DND-41 (cell line): ENCODE data around the gene CCDC92.

ENCODE experiments used
- ATAC-seq: fragments of 200-7000 bp; cut with Tn5 transposase; 3 replicates; pipeline ENCODE4 v1.9.1; 2021; ENCODE audit warnings: low read depth; ENCODE audit not compliant: insufficient read depth
- DNase-seq: peaks from one replicate; pipeline ENCODE4 v3.0.0-alpha.2; 2020
- H2AFZ ChIP-seq: 2 replicates; pipeline ENCODE4 v1.6.0; 2012; ENCODE audit warnings: low read depth, low read length
- H3K27ac ChIP-seq: 2 replicates; pipeline ENCODE4 v1.5.1; 2012; ENCODE audit warnings: low read length, inconsistent platforms
- H3K27me3 ChIP-seq: fragments of 200-600 bp; sonication (generic); 2 replicates; pipeline ENCODE4 v1.6.0; 2012; ENCODE audit warnings: low read length, mild to moderate bottlenecking, inconsistent platforms; ENCODE audit not compliant: insufficient read depth, poor library complexity
- H3K36me3 ChIP-seq: 2 replicates; pipeline ENCODE4 v1.5.1; 2012; ENCODE audit warnings: low read length, inconsistent platforms; ENCODE audit not compliant: insufficient read depth
- H3K4me1 ChIP-seq: 2 replicates; pipeline ENCODE4 v1.5.1; 2012; ENCODE audit warnings: mild to moderate bottlenecking, low read length; ENCODE audit not compliant: insufficient read depth
- H3K4me2 ChIP-seq: 2 replicates; pipeline ENCODE4 v1.6.0; 2012; ENCODE audit warnings: mild to moderate bottlenecking, moderate library complexity, low read length, inconsistent platforms; ENCODE audit not compliant: insufficient read depth
- H3K4me3 ChIP-seq, 2 experiments: fragments of 200-600 bp in 1 of 2; shearing (Covaris generic) in 1 of 2; 2 replicates each; pipeline ENCODE4 v1.5.1; 2012 to 2016; ENCODE audit warnings: inconsistent platforms in 2 of 2, low read length in 2 of 2, mild to moderate bottlenecking in 2 of 2, low read depth in 1 of 2, moderate library complexity in 1 of 2
- H3K79me2 ChIP-seq: 2 replicates; pipeline ENCODE4 v1.6.0; 2012; ENCODE audit warnings: low read length, inconsistent platforms; ENCODE audit not compliant: insufficient read depth
- H3K9ac ChIP-seq: 2 replicates; pipeline ENCODE4 v1.6.0; 2012; ENCODE audit warnings: low read depth, mild to moderate bottlenecking, inconsistent platforms, low read length, moderate library complexity
- H3K9me3 ChIP-seq: 2 replicates; pipeline ENCODE4 v1.5.1; 2012; ENCODE audit warnings: low read length, moderate library complexity, mild to moderate bottlenecking, inconsistent platforms; ENCODE audit not compliant: insufficient read depth, severe bottlenecking
- H4K20me1 ChIP-seq: 2 replicates; pipeline ENCODE4 v1.6.0; 2012; ENCODE audit warnings: low read length; ENCODE audit not compliant: insufficient read depth
- EZH2 ChIP-seq: IDR thresholded peaks from 3 replicates; pipeline ENCODE4 v1.6.1; 2012; ENCODE audit warnings: borderline replicate concordance, low read depth, mild to moderate bottlenecking, moderate library complexity, low read length, inconsistent platforms; ENCODE audit not compliant: severe bottlenecking
- TF ChIP-seq, protein P1 (sequence below): IDR thresholded peaks from 2 replicates; pipeline ENCODE4 v1.5.1; 2012; ENCODE audit warnings: borderline replicate concordance, low read length, moderate library complexity, mild to moderate bottlenecking; ENCODE audit not compliant: poor library complexity, severe bottlenecking; ENCODE audit errors: extremely low read depth

The CCDC92 gene

DNA sequence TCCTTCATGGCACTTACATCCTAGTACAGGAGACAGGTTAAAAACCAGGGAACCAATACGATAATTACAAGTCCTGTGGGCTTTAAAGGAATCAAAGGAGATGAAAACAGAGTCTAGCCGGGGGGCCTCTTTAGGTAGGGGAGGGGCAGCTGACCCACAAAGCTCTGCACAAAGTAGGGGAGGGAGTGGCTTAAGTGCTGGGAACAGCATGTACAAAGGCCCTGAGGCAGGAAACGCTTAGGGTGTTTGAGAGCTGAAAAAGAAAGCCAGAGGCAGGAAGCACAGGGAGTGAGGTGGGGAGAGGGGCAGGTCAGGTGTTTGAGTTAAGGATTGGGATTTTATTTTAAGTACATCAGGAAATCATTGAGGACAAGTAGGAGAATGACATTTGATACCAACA, 38.1 kb upstream of the CCDC92 start:
- no peaks in the 10 kb centered on the region for H3K4me1 ChIP-seq
- no peak overlapping the region for H3K4me3 ChIP-seq
- peaks cover 48% of the 10 kb centered on the region for H3K36me3 ChIP-seq

DNA sequence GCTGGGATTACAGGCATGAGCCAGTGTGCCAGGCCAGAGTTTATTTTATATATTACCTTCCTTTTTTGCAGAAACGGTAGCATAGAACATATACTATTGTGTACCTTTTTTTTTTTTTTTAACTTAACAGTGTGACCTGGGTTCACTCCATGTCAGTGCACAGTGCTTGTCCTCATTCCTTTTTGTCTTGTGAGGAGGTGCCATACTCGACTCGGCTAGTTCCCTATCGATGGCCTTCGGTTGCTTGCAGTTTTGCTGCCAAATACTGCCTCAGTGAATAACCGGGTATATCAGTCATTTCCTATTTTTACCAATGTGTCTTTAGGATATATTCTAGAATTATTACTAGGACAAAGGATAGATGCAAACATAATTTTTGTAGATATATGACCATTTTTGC, 37.1 kb upstream of the CCDC92 start:
- no peak overlapping the region for H2AFZ ChIP-seq
- no peak overlapping the region for H3K4me2 ChIP-seq
- no peaks in the 10 kb centered on the region for H3K9me3 ChIP-seq
- no peak overlapping the region for H3K4me3 ChIP-seq
- peaks cover 51% of the 10 kb centered on the region for H3K36me3 ChIP-seq
- peaks cover 19% of the 10 kb centered on the region for H4K20me1 ChIP-seq
- peaks cover 10% of the 10 kb centered on the region; the same call in 1 of the 2 replicates for H3K79me2 ChIP-seq
- no peak for ATAC-seq
- no peaks in the 10 kb centered on the region for H3K4me1 ChIP-seq
- no peak overlapping the region for H3K27ac ChIP-seq
- TF ChIP-seq EZH2: no peak
- TF ChIP-seq, protein P1, sequence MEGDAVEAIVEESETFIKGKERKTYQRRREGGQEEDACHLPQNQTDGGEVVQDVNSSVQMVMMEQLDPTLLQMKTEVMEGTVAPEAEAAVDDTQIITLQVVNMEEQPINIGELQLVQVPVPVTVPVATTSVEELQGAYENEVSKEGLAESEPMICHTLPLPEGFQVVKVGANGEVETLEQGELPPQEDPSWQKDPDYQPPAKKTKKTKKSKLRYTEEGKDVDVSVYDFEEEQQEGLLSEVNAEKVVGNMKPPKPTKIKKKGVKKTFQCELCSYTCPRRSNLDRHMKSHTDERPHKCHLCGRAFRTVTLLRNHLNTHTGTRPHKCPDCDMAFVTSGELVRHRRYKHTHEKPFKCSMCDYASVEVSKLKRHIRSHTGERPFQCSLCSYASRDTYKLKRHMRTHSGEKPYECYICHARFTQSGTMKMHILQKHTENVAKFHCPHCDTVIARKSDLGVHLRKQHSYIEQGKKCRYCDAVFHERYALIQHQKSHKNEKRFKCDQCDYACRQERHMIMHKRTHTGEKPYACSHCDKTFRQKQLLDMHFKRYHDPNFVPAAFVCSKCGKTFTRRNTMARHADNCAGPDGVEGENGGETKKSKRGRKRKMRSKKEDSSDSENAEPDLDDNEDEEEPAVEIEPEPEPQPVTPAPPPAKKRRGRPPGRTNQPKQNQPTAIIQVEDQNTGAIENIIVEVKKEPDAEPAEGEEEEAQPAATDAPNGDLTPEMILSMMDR: no peak
- DNase-seq: no peak
- no peak overlapping the region for H3K9ac ChIP-seq
- no peaks in the 10 kb centered on the region for H3K27me3 ChIP-seq

More for the DNA sequence above, 38.1 kb upstream of the CCDC92 start:
- Histone ChIP-seq H3K27ac (no peak overlapping the region), H3K4me2 (no peak overlapping the region), H3K27me3 (no peaks in the 10 kb centered on the region), H3K9ac (no peak overlapping the region), H3K9me3 (no peaks in the 10 kb centered on the region), H2AFZ (no peak overlapping the region), H3K79me2 (peaks cover 7% of the 10 kb centered on the region; the same call in 1 of the 2 replicates), H4K20me1 (peaks cover 17% of the 10 kb centered on the region)
- peak; percentile 12 for DNase-seq
- no peak for ATAC-seq
- TF ChIP-seq, protein P1: no peak
- no peak for TF ChIP-seq EZH2

DNA sequence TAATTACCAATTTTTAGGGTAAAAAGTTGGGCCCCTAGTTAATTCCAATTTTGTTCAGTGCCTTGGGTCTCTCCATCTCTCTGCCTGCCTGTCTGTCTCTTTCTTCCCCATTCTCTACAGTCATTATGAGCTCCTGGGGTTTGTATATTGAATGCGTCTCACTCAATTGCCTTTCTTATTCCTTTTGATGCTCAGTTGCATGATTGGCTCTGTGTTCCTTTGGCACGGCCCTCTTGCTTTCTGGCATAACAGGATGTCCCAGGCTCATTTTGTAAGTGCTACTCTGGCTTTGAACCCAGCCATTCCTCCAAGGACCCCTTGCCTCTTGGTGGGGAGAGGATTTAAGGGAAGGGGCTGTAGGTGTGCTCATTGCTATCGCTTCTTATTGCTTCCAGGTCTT, 36.0 kb upstream of the CCDC92 start:
- no peak overlapping the region for H3K4me2 ChIP-seq
- DNase-seq (no peak), ATAC-seq (no peak)
- no peak overlapping the region for H3K4me3 ChIP-seq
- no peaks in the 10 kb centered on the region for H3K9me3 ChIP-seq
- H3K36me3 ChIP-seq: peaks cover 62% of the 10 kb centered on the region
- H2AFZ ChIP-seq: no peak overlapping the region
- peaks cover 25% of the 10 kb centered on the region for H4K20me1 ChIP-seq
- no peak overlapping the region for H3K9ac ChIP-seq
- H3K27me3 ChIP-seq: no peaks in the 10 kb centered on the region
- peaks cover 14% of the 10 kb centered on the region; the same call in 1 of the 2 replicates for H3K79me2 ChIP-seq
- H3K4me1 ChIP-seq: no peaks in the 10 kb centered on the region
- no peak for TF ChIP-seq EZH2
- TF ChIP-seq, protein P1: no peak
- H3K27ac ChIP-seq: no peak overlapping the region
